Fibroblast of gingiva (primary cell): ENCODE measurements around the gene AFAP1.

Source experiments
- DNase-seq: peaks from one replicate; pipeline ENCODE4 v3.0.0-alpha.2; 2011; ENCODE audit warnings: low read depth

The AFAP1 gene, protein sequence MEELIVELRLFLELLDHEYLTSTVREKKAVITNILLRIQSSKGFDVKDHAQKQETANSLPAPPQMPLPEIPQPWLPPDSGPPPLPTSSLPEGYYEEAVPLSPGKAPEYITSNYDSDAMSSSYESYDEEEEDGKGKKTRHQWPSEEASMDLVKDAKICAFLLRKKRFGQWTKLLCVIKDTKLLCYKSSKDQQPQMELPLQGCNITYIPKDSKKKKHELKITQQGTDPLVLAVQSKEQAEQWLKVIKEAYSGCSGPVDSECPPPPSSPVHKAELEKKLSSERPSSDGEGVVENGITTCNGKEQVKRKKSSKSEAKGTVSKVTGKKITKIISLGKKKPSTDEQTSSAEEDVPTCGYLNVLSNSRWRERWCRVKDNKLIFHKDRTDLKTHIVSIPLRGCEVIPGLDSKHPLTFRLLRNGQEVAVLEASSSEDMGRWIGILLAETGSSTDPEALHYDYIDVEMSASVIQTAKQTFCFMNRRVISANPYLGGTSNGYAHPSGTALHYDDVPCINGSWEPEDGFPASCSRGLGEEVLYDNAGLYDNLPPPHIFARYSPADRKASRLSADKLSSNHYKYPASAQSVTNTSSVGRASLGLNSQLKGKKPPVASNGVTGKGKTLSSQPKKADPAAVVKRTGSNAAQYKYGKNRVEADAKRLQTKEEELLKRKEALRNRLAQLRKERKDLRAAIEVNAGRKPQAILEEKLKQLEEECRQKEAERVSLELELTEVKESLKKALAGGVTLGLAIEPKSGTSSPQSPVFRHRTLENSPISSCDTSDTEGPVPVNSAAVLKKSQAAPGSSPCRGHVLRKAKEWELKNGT

DNA sequence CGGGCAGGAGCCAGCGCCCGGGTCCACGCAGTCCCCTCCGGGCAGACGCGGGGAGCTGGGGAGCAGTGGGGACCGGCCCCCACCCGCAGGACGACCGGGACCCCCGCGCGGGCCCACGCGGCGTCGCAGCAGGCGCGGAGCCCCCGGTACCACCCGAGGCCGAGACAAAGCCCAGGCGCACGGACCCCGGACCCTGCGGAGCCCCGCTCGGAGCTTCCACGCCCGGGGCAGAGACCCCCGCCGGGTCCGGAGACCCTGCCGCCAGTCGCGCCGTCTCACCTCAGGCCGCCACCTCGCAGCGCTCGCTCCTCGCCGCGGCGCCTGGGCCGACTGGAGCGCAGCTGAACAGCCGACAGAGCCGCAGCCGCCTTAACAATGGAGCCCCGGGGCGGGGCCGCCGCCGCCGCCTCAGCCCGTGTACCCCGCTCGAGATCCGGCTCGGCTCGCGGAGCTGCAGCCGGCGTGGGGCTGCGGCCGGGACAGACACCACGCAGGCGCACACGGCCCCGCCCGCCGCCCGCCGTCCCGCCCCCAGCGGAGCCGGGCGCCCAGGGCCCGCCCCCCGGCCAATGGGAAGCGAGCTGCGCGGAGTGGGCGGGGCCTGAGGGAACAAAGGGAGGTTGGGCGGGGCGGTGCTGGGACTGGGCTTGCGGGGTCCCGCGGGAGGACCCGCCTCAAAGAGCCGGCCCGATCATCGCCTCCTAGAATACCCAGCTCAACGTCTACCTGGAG, at the start of gene AFAP1:
Gene AFAP1, minus strand, starts transcription at position 485 of the 732 bp plus-strand sequence. CDS start 67,783 bp downstream, outside the sequence.
- peak; percentile 80 for DNase-seq

DNA sequence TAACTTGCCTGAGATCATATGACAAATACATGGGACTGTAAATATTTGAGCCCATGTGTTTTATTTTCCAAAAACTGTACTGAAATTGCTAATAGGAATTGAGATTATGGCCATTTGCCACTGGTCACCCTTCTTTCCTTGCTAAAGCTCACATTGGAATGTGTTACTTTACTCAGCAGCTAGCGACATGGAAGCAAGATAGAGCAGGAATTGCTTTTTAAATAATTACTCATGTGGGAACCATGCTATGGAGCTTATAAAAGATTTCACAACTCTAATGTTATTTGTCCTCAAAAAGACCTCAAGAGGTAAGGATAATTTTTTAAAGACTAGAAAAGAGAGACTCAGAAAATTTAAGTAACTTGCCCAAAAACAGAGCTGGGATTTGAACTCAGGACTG, 48.8 kb upstream of the AFAP1 start:
- DNase-seq = no peak

DNA sequence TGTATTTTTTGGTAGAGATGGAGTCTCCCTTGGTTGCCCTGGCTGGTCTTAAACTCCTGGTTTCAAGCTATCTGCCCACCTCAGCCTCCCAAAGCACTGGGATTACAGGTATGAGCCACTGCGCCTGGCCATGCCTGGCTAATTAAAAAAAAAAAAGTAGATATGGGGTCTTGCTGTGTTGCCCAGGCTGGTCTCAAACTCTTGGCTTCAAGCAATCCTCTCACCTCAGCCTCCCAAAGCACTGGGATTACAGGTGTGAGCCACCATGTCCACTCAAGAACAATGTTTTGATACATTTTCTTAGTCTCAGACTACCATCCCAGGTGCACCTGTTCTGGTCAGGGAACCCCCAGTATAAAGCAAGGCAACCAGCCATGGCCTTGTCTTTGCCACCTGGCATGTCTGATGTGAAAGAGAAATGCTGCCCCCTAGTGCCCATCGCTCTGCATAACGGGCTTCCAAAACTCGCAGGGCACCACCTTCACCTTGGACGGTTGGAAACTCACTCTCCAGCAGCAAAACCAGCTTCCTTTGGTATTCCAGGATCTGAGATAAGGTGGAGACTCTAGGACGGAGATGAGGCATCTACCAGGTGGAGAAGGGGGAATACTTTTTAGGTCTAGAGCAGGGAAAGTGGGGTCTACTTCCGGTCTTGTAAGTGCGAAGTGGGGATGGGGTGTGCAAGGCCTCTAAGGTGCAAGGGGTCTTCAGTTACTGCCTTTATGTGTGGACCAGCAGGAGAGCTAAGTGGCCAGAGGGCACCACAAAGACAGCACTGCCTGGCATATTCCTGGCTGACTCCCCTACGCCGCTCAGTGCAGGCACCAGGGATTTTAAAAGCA, 47.7 kb upstream of the AFAP1 start:
- peak; percentile 49 for DNase-seq

- DNase-seq = peak; percentile 15
These were observed 46.3 kb upstream of the AFAP1 start for GRCh38 chr4:7985891-7986441.

DNA sequence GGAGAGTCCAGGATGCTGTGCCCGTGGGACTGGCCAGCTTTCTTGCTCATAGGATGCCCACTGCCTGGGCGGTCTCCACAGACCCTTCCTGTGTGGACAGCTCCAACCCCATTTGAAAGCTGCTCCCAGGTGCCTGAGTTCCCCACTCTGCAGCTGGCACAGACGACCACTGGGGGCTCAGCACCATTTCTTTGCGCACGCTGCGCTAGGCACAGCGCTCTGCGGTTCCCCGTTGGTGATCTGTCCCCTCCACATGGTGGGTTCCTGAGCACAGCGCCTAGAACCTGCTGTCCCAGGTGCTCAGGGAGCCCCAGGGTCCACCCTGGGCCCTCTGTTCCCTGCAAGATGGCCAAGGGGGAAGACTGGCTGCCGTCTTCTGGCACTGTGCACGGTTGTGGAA, 45.4 kb upstream of the AFAP1 start:
- DNase-seq = no peak

GRCh38 chr4:7984286-7984925, 44.7 kb upstream of the AFAP1 start:
- no peak for DNase-seq

- DNase-seq = no peak
These were observed 43.6 kb upstream of the AFAP1 start for GRCh38 chr4:7983296-7983695.

- no peak for DNase-seq
These were observed 42.2 kb upstream of the AFAP1 start for GRCh38 chr4:7981738-7982394.

- DNase-seq = no peak
These were observed 40.4 kb upstream of the AFAP1 start for GRCh38 chr4:7980036-7980435.

GRCh38 chr4:7979652-7979968, 39.9 kb upstream of the AFAP1 start:
- no peak for DNase-seq

DNA sequence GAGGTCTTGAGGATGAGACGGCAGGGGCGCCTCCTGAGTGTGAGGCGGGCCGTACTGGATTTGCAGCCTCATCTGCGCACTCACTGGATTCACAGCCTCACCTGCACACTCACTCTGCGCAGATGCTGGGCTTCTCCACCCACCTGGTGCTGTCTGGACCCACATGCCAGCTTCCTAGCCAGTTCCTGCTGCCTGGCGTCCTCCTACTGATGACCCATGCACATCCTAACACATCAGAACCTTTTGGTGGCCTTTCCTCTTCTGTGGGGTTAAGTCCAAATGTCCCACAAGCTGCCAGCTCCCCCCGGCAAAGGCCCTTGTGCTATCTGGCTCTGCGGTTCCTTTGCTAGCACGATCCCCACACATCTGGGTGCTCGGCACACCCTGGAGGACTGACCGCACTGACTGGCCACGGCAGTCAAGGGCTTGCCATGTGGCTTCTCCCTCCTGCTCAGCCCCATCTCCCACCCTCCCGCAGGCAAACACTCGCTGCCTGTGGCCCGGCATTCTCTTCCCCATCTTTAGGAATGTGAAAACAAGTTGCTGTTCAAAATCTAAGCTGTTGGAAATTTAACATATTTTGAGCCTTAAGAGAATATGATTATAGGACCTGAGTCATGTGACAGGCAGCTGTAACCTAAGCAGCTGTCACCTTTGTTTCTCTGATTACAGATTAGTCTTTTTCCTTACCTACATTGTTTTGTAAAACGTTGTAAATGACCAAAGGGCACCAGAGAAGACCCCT, 39.4 kb upstream of the AFAP1 start:
- DNase-seq = no peak

DNA sequence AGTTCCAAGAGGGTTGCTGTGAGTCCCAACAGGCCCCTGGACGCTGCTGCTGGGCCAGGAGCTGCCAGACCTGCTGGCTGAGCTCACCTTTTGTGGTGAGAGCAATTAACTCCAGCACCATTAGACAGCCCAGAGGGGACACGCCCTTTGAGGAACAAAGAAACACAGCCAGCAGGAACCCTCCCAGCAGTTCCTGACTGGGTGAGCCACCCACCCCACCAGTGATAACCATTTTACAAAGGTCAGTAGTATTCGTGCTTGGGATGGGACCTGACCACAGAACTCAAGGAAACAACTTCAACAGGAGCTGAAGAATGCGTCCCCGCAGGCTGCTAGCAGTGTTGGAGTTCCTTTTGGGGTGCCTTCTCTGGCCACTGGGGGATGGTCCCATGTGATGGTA, 38.8 kb upstream of the AFAP1 start:
- no peak for DNase-seq

- no peak for DNase-seq
These were observed 37.0 kb upstream of the AFAP1 start for GRCh38 chr4:7976634-7977033.

DNA sequence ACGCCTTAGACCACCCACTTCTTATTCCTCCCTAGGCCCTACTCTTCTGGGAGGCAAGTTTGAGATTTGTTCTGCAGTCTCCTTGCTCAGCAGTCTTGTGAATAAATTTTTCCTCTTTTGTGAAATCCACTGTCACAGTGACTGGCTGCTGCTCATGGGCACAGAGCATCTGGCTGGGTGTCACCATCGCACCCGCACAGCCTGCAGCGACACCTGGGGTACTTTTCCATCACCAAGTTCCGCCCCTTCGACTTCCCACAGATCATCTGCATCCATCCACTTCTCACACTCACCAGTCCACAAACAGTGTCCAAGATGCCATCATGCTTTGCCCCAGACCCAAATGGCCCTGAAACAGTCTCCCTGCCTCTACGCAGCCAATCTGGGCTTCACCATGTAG, 36.4 kb upstream of the AFAP1 start:
- no peak for DNase-seq

DNA sequence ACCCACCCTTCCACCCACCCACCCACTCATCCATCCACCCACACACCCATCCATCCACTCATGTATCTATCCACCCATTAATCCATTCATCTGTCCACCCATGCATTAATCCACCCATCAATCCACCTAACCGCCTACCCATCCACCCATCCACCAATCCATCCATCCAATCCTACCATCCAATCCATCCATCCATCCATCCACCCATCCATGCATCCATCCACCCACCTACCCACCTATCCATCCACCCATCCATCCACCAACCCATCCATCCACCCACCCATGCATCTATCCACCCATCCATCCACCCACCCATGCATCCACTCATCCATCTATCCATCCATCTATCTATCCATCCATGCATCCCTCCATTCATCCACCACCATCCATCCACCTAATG, 34.8 kb upstream of the AFAP1 start:
- DNase-seq = no peak

DNA sequence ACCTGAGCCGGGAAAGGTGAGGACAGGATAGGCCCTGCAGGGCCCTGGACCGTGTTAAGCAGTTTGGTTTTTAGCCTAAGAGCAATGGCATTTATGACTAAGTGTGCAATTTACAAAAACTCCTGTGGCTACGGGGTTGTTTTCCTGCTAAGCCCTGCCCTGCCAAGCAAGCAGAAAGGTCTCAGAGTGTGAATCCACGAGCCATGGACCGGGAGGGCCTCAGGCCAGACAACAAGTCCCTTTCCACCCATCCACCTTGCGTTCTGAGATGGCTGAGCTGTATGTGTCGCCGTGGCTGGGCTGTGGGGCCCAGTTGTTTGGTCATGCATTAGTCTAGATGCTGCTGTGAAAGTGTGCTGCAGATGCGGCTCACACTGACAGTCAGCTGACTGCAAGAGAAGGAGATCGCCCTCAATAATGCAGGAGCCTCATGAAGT, 33.9 kb upstream of the AFAP1 start:
- peak; percentile 29 for DNase-seq

DNA sequence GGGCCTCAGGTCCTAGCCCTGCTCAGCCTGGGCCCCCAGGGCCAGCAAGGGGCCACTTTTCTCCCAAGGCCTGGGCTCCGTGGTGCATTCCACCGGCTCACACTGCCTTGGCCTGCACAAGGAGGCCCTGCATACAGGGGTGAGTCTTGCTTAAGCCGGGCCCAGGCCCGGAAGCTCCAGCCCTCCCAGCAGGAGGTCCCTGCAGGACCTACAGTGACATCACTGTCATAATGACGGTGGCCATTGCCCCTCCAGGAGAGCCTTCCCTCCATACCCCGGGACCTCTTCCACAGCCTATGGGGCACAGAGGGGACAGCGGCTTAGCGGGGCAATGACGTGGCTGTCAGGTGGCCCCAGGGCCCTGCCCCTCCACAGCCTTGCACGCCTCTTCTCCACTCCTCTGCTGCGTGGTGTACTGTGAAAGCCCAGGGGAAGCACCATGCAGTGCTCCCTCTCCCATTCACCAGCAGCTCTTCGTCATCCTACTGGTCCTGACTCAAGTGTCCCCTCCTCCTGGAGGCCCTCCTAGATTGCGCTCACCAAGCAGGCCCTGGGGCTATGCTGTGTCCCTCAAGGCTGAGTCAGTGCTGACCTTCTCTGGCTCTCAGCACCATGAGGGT, 32.3 kb upstream of the AFAP1 start:
- no peak for DNase-seq

DNA sequence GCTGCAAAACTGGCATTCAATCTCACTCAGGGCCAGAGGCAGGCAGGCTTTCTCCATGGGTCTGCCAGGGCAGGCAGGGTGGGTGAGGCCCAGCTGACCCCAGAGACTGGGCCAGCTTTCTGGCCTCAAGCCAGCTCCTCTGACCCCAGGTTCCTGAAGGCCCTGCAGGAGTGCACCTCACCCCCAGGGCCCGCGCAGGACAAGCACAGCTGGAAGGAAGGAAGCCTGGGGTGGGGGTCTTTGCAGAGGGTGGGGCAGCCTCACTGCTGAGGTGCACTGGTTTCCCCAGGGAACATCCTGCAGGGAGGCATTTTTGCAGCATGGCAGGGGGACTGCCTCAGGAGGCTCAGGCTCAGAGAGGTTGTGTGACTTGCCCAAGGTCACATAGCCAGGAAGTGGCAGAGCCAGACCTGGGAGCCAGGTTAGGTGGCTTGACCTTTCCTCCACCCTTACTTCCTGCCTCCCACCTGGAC, 31.5 kb upstream of the AFAP1 start:
- no peak for DNase-seq

- DNase-seq = no peak
These were observed 30.8 kb upstream of the AFAP1 start for GRCh38 chr4:7970361-7970946.
